GM23248 (cell line): ENCODE results near the gene ZNF488.

Source experiments
- EZH2 ChIP-seq: fragments of 200-600 bp; sonication (generic); IDR thresholded peaks from 2 replicates; pipeline ENCODE4 v1.6.1; 2018; ENCODE audit warnings: antibody characterized with exemption, mild to moderate bottlenecking; ENCODE audit not compliant: insufficient read depth, poor library complexity, severe bottlenecking
- EZH2phosphoT487 ChIP-seq: fragments of 200-600 bp; sonication (generic); IDR thresholded peaks from 2 replicates; pipeline ENCODE4 v1.6.1; 2018; ENCODE audit warnings: antibody characterized with exemption, moderate library complexity, mild to moderate bottlenecking, low read depth; ENCODE audit not compliant: insufficient read depth

DNA sequence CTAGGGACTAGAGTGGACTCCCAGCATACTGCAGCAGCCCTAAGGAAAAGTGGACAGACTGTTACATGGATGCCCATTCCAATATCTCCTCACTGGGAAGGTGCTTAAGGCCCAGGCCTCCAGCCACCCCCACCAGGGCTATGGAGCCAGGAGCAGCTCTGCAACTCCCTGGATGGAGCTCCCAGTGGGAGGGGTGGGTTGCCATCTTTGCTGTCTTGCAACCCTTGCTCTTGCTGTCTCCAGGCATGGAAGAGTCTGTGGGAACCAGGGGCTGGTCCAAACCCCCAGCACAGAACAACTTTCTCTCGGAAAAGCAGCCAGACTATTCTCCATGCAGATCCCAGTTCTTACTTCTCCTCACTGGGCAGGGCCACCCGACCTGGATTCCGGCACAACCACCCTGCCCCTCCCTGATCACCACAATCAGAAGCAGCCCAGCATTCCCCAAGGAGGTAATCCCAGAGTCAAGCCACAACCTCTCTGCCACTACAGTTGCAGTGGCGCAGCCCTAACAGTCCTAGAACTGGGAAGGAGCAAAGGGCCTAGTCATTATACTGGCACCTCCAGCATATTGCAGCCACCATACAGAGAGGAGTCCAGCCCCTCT is 41.8 kb upstream of the ZNF488 start:
- no peak for TF ChIP-seq EZH2
- no peak for TF ChIP-seq EZH2phosphoT487
